Astrocyte (in vitro differentiated cells and primary cell): ENCODE measurements around the gene BAZ1A. TPM values are rescaled to one million over a fixed set of nuclear protein-coding genes. Genes with fewer than 3 reads are reported as not detected.
A peak's percentile ranks its signal among the peaks of the same experiment; 100 is the strongest.

Experiments used
- DNase-seq: peaks from one replicate; pipeline ENCODE4 v3.0.0-alpha.2; 2010; ENCODE audit warnings: low read depth
- FAIRE-seq: peaks from 2 replicates; lab custom pipeline; 2011; peaks lifted over from hg19 to GRCh38; lab: Jason Lieb, UNC
- H2AFZ ChIP-seq: 2 replicates; pipeline ENCODE4 v1.6.0; 2012; ENCODE audit warnings: low read depth, low read length, inconsistent platforms
- H3K27ac ChIP-seq: 2 replicates; pipeline ENCODE4 v1.5.1; 2011; ENCODE audit warnings: low read depth, low read length, inconsistent platforms
- H3K27me3 ChIP-seq: 2 replicates; pipeline ENCODE4 v1.6.0; 2011; ENCODE audit warnings: low read length, inconsistent platforms; ENCODE audit not compliant: insufficient read depth
- H3K36me3 ChIP-seq: 2 replicates; pipeline ENCODE4 v1.5.1; 2011; ENCODE audit warnings: low read length, inconsistent platforms; ENCODE audit not compliant: insufficient read depth
- H3K4me1 ChIP-seq: 2 replicates; pipeline ENCODE4 v1.5.1; 2011; ENCODE audit warnings: low read length, inconsistent platforms; ENCODE audit not compliant: insufficient read depth
- H3K4me2 ChIP-seq: 2 replicates; pipeline ENCODE4 v1.6.0; 2012; ENCODE audit warnings: low read length, inconsistent platforms
- H3K4me3 ChIP-seq: 2 replicates; pipeline ENCODE4 v1.5.1; 2011; ENCODE audit warnings: low read depth, mild to moderate bottlenecking, low read length, inconsistent platforms; ENCODE audit not compliant: insufficient read depth
- H3K79me2 ChIP-seq: 2 replicates; pipeline ENCODE4 v1.6.0; 2012; ENCODE audit warnings: mild to moderate bottlenecking, low read length, inconsistent platforms; ENCODE audit not compliant: insufficient read depth
- H3K9ac ChIP-seq: 2 replicates; pipeline ENCODE4 v1.6.0; 2012; ENCODE audit warnings: mild to moderate bottlenecking, low read length, inconsistent platforms
- H3K9me3 ChIP-seq: 2 replicates; pipeline ENCODE4 v1.5.1; 2012; ENCODE audit warnings: low read depth, mild to moderate bottlenecking, low read length, inconsistent platforms; ENCODE audit not compliant: insufficient read depth
- H4K20me1 ChIP-seq: 2 replicates; pipeline ENCODE4 v1.6.0; 2012; ENCODE audit warnings: low read length, inconsistent platforms; ENCODE audit not compliant: insufficient read depth
- H3K27ac Mint-ChIP-seq: one replicate; pipeline ENCODE4 v1.8.0; 2021; ENCODE audit warnings: mild to moderate bottlenecking, mixed read lengths; ENCODE audit not compliant: unreplicated experiment
- H3K27me3 Mint-ChIP-seq: one replicate; pipeline ENCODE4 v1.8.0; 2021; ENCODE audit warnings: low read depth, mixed read lengths; ENCODE audit not compliant: unreplicated experiment
- H3K36me3 Mint-ChIP-seq: one replicate; pipeline ENCODE4 v1.8.0; 2021; ENCODE audit warnings: low read depth, mixed read lengths; ENCODE audit not compliant: unreplicated experiment
- H3K4me1 Mint-ChIP-seq: one replicate; pipeline ENCODE4 v1.8.0; 2021; ENCODE audit warnings: low read depth, mixed read lengths; ENCODE audit not compliant: unreplicated experiment
- H3K4me3 Mint-ChIP-seq: one replicate; pipeline ENCODE4 v1.8.0; 2021; ENCODE audit warnings: mild to moderate bottlenecking, moderate library complexity, mixed read lengths; ENCODE audit not compliant: unreplicated experiment
- H3K9me3 Mint-ChIP-seq: one replicate; pipeline ENCODE4 v1.8.0; 2021; ENCODE audit warnings: mild to moderate bottlenecking, mixed read lengths; ENCODE audit not compliant: unreplicated experiment
- EZH2 ChIP-seq: IDR thresholded peaks from 2 replicates; pipeline ENCODE4 v1.6.1; 2012; ENCODE audit warnings: mild to moderate bottlenecking, low read length, inconsistent platforms; ENCODE audit not compliant: insufficient read depth
- total RNA-seq: library from RNA; stranded (reverse); gene quantifications from 2 replicates; pipeline ENCODE4 v1.2.1, GENCODE V29; 2021
- TF ChIP-seq, protein P1 (sequence below): IDR thresholded peaks from 2 replicates; pipeline ENCODE4 v1.5.1; 2011; ENCODE audit warnings: low read depth, mild to moderate bottlenecking, inconsistent platforms, low read length, moderate library complexity; ENCODE audit not compliant: insufficient read depth

The BAZ1A gene
- total RNA-seq, 1 donor from 2014 or later = 36.9 TPM

DNA sequence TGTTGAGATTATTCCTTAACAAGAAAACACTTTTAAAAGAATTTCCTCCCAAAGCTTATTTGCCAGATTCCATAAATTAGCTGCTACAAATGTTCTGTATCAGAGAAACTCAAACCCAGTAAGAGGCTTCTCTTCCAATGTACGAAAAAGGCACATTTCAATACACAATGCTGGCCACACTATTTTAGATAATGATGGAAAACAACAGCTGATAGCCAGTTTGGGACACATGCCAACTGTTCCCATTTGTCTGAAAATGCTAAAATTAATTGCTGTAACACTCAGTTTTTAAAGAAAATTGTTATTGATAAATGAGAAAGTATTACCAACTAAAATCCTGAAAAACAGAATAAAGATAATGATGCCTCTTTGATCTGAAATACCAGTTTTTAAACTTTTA, 165.2 kb downstream of the BAZ1A start:
- H3K9ac ChIP-seq = no peak overlapping the region
- no peak for DNase-seq
- no peak overlapping the region for H2AFZ ChIP-seq
- peak overlapping the region; percentile 3 for H3K27ac ChIP-seq
- no peaks in the 10 kb centered on the region for H3K36me3 Mint-ChIP-seq
- peaks cover 21% of the 10 kb centered on the region for H3K4me1 Mint-ChIP-seq
- H3K27me3 Mint-ChIP-seq = no peaks in the 10 kb centered on the region
- H3K4me2 ChIP-seq = peak overlapping the region; percentile 23
- peaks cover 21% of the 10 kb centered on the region for H3K36me3 ChIP-seq
- H3K9me3 Mint-ChIP-seq = no peaks in the 10 kb centered on the region
- H4K20me1 ChIP-seq = no peaks in the 10 kb centered on the region
- no peaks in the 10 kb centered on the region for H3K9me3 ChIP-seq
- no peak overlapping the region for H3K4me3 ChIP-seq
- no peak for TF ChIP-seq EZH2
- TF ChIP-seq, protein P1, sequence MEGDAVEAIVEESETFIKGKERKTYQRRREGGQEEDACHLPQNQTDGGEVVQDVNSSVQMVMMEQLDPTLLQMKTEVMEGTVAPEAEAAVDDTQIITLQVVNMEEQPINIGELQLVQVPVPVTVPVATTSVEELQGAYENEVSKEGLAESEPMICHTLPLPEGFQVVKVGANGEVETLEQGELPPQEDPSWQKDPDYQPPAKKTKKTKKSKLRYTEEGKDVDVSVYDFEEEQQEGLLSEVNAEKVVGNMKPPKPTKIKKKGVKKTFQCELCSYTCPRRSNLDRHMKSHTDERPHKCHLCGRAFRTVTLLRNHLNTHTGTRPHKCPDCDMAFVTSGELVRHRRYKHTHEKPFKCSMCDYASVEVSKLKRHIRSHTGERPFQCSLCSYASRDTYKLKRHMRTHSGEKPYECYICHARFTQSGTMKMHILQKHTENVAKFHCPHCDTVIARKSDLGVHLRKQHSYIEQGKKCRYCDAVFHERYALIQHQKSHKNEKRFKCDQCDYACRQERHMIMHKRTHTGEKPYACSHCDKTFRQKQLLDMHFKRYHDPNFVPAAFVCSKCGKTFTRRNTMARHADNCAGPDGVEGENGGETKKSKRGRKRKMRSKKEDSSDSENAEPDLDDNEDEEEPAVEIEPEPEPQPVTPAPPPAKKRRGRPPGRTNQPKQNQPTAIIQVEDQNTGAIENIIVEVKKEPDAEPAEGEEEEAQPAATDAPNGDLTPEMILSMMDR = no peak
- H3K79me2 ChIP-seq = peaks cover 37% of the 10 kb centered on the region
- FAIRE-seq = no peak
- H3K27ac Mint-ChIP-seq = no peak overlapping the region
- no peak overlapping the region for H3K4me3 Mint-ChIP-seq
- H3K4me1 ChIP-seq = peaks cover 29% of the 10 kb centered on the region
- H3K27me3 ChIP-seq = no peaks in the 10 kb centered on the region

DNA sequence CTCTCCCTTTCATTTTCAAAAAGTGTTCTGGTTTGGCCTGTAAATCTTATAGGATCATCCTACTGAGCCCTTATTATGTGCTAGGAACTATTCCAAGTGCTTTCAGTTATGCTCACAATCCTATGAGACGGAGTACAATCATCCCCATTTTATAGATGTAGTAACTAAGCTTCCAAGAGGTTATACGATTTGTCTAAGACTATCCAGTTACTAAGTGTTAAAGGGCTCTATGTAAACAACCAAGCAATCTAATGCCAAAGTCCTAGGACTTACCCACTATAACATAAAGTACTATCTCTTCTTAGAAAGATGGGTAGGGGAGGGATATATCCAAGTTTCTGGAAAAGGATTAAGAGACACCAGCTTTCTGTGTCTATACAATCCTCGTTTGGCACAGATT, 167.4 kb downstream of the BAZ1A start:
- Mint-ChIP-seq H3K4me3 (no peak overlapping the region), H3K27ac (no peak overlapping the region), H3K36me3 (no peaks in the 10 kb centered on the region), H3K4me1 (peaks cover 18% of the 10 kb centered on the region), H3K9me3 (no peaks in the 10 kb centered on the region), H3K27me3 (no peaks in the 10 kb centered on the region)
- no peak overlapping the region for H3K27ac ChIP-seq
- no peaks in the 10 kb centered on the region for H3K27me3 ChIP-seq
- no peaks in the 10 kb centered on the region for H4K20me1 ChIP-seq
- FAIRE-seq (no peak), DNase-seq (no peak)
- H3K4me2 ChIP-seq = no peak overlapping the region
- peaks cover 27% of the 10 kb centered on the region for H3K79me2 ChIP-seq
- peaks cover 21% of the 10 kb centered on the region for H3K36me3 ChIP-seq
- TF ChIP-seq, protein P1 = no peak
- TF ChIP-seq EZH2 = no peak
- H3K9me3 ChIP-seq = no peaks in the 10 kb centered on the region
- H2AFZ ChIP-seq = no peak overlapping the region
- peaks cover 28% of the 10 kb centered on the region for H3K4me1 ChIP-seq
- no peak overlapping the region for H3K9ac ChIP-seq
- no peak overlapping the region for H3K4me3 ChIP-seq

Other genes starting within 250 kb of the BAZ1A start
- 108 and 111 TPM in 2 replicates for gene SNX6, start 245.2 kb downstream of the BAZ1A start, total RNA-seq
- gene CFL2, start 160.8 kb downstream of the BAZ1A start, total RNA-seq = 103 and 110 TPM in 2 replicates
- 74.0 and 81.3 TPM in 2 replicates for gene SRP54, start 107.6 kb upstream of the BAZ1A start, total RNA-seq
- 94.8 and 99.0 TPM in 2 replicates for gene FAM177A1, start 170.9 kb upstream of the BAZ1A start, total RNA-seq
- gene PPP2R3C, start 246.6 kb upstream of the BAZ1A start, total RNA-seq = 24.4 and 28.3 TPM in 2 replicates
- 27.8 and 32.4 TPM in 2 replicates for gene PRORP, start 247.2 kb upstream of the BAZ1A start, total RNA-seq